ENCODE data around the gene SMYD4.
A peak's percentile ranks its signal among the peaks of the same experiment; 100 is the strongest.
"Not testable (repeated sequence)": the region's sequence is repeated elsewhere in the genome, so short reads cannot be mapped to it uniquely, and the experiment has no call there.

SMYD4 gene

DNA sequence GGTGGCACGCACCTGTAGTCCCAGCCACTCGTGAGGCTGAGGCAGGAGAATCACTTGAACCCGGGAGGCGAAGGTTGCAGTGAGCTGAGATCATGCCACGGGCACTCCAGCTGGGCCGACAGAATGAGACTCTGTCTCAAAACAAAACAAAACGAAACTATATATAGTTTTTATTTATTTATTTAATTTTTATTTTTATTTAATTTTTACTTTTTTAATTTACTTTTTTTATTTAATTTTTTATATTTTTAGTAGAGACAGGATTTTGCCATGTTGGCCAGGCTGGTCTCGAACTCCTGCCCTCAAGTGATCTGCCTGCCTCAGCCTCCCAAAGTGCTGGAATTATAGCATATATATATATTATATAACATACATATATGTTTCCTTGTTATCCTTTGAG is 26.8 kb upstream of the SMYD4 start:
- not testable (repeated sequence) for H3K27ac Mint-ChIP-seq; H3K27me3 Mint-ChIP-seq (ENCODE audit: low read depth); H3K4me3 Mint-ChIP-seq; H3K4me1 Mint-ChIP-seq (ENCODE audit: low read depth); DNase-seq (ENCODE audit: low spot score); H3K9me3 Mint-ChIP-seq
- peaks cover 62% of the 10 kb centered on the region for H3K36me3 Mint-ChIP-seq (ENCODE audit: low read depth)

GRCh38 chr17:1853698-1854097 is 24.0 kb upstream of the SMYD4 start:
- peaks cover 53% of the 10 kb centered on the region for H3K36me3 Mint-ChIP-seq (ENCODE audit: low read depth)
- no peaks in the 10 kb centered on the region for H3K27me3 Mint-ChIP-seq (ENCODE audit: low read depth)
- no peak overlapping the region for H3K4me3 Mint-ChIP-seq
- peaks cover 6% of the 10 kb centered on the region for H3K4me1 Mint-ChIP-seq (ENCODE audit: low read depth)
- H3K9me3 Mint-ChIP-seq = no peaks in the 10 kb centered on the region
- H3K27ac Mint-ChIP-seq = no peak overlapping the region
- DNase-seq (ENCODE audit: low spot score) = no peak

- H3K27me3 Mint-ChIP-seq (ENCODE audit: low read depth) = no peaks in the 10 kb centered on the region
- peaks cover 54% of the 10 kb centered on the region for H3K36me3 Mint-ChIP-seq (ENCODE audit: low read depth)
- no peak overlapping the region for H3K27ac Mint-ChIP-seq
- DNase-seq (ENCODE audit: low spot score) = no peak
- no peak overlapping the region for H3K4me3 Mint-ChIP-seq
- H3K9me3 Mint-ChIP-seq = no peaks in the 10 kb centered on the region
- H3K4me1 Mint-ChIP-seq (ENCODE audit: low read depth) = peaks cover 6% of the 10 kb centered on the region
Measured at GRCh38 chr17:1852327-1852726, 22.6 kb upstream of the SMYD4 start.

- Mint-ChIP-seq H3K27me3 (ENCODE audit: low read depth) (no peaks in the 10 kb centered on the region), H3K36me3 (ENCODE audit: low read depth) (peaks cover 54% of the 10 kb centered on the region), H3K4me3 (no peak overlapping the region), H3K9me3 (no peaks in the 10 kb centered on the region), H3K27ac (no peak overlapping the region), H3K4me1 (ENCODE audit: low read depth) (peaks cover 4% of the 10 kb centered on the region)
- no peak for DNase-seq (ENCODE audit: low spot score)
Measured at GRCh38 chr17:1847191-1847590, 17.5 kb upstream of the SMYD4 start.

DNA sequence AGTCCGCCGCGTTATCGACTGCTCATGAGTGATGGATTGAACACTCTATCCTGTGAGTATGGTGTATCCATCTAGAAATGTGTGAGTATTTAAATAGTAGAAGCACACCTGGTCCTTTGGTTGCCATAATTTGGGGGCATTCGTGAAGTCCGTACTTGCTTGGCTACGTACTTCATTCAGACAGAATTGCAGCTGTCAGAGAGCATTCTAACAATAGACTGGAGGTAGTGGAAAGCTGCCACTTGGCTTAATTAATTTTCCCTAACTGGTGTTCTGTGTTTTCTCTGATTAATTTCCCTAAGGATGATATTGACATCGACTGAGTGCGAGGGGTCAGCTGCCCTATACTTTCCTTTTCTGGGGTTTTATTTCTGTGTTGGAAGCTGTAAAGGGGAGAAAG is 14.2 kb upstream of the SMYD4 start:
- DNase-seq (ENCODE audit: low spot score) = no peak
- H3K36me3 Mint-ChIP-seq (ENCODE audit: low read depth) = peaks cover 43% of the 10 kb centered on the region
- no peak overlapping the region for H3K27ac Mint-ChIP-seq
- peaks cover 5% of the 10 kb centered on the region for H3K4me1 Mint-ChIP-seq (ENCODE audit: low read depth)
- no peaks in the 10 kb centered on the region for H3K27me3 Mint-ChIP-seq (ENCODE audit: low read depth)
- no peaks in the 10 kb centered on the region for H3K9me3 Mint-ChIP-seq
- H3K4me3 Mint-ChIP-seq = no peak overlapping the region

GRCh38 chr17:1839516-1839915 is 9.8 kb upstream of the SMYD4 start:
- Mint-ChIP-seq H3K36me3 (ENCODE audit: low read depth) (peaks cover 36% of the 10 kb centered on the region), H3K9me3 (no peaks in the 10 kb centered on the region)

GRCh38 chr17:1834380-1835149 is 4.9 kb upstream of the SMYD4 start:
- Mint-ChIP-seq H3K36me3 (ENCODE audit: low read depth) (peaks cover 38% of the 10 kb centered on the region), H3K4me3 (peak overlapping the region; percentile 47), H3K4me1 (ENCODE audit: low read depth) (peaks cover 36% of the 10 kb centered on the region), H3K27me3 (ENCODE audit: low read depth) (no peaks in the 10 kb centered on the region), H3K9me3 (no peaks in the 10 kb centered on the region), H3K27ac (peak overlapping the region; percentile 83)
- DNase-seq (ENCODE audit: low spot score) = peak; percentile 72

More at GRCh38 chr17:1839516-1839915, 9.8 kb upstream of the SMYD4 start:
- Mint-ChIP-seq H3K4me1 (ENCODE audit: low read depth) (peaks cover 16% of the 10 kb centered on the region), H3K27ac (no peak overlapping the region), H3K4me3 (no peak overlapping the region), H3K27me3 (ENCODE audit: low read depth) (no peaks in the 10 kb centered on the region)
- DNase-seq (ENCODE audit: low spot score) = no peak

DNA sequence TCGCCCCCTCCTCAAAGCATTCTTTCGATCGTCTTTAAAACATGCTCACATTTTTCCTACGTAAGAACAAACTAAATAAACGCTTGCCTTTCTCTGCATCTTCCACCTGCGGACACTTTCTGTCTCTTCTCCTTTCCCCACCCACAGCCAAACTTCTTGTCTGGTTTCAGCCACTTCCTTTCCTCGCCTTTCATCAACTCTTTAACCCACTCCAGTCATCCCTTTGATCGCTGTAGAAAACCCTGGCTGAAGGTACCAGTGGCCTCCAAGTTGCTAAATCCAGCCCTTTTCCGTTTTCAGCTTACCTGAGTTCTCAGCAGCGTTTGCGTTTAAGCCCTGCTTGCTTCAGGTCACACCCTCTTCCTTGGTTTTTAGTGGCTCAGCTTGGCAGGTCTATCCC is 586 bp upstream of the SMYD4 start:
- H3K36me3 Mint-ChIP-seq (ENCODE audit: low read depth) = peaks cover 52% of the 10 kb centered on the region
- H3K4me1 Mint-ChIP-seq (ENCODE audit: low read depth) = peaks cover 48% of the 10 kb centered on the region
- peak overlapping the region; percentile 96 for H3K27ac Mint-ChIP-seq
- no peaks in the 10 kb centered on the region for H3K9me3 Mint-ChIP-seq
- DNase-seq (ENCODE audit: low spot score) = peak; percentile 18
- no peaks in the 10 kb centered on the region for H3K27me3 Mint-ChIP-seq (ENCODE audit: low read depth)
- H3K4me3 Mint-ChIP-seq = peak overlapping the region; percentile 98

DNA sequence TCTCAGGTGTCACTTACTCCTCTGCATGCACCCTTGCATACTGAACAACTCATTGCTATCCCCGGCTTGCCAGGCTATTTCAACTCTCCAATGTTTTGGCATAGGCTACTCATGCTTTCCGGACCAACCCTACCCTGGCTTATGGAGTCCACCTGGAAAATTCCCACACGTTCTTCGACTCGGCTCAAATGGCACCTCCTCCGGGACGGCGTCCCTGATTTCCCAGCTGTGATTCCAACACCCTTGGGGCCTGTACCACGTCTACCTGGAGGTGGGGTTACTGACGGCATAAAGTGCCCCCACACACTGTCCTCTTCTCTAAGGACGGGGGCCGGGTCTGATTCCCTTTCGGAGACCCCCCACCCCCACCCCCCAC is 498 bp downstream of the SMYD4 start:
- Mint-ChIP-seq H3K27ac (peak overlapping the region; percentile 85), H3K9me3 (no peaks in the 10 kb centered on the region), H3K4me1 (ENCODE audit: low read depth) (peaks cover 48% of the 10 kb centered on the region), H3K4me3 (peak overlapping the region; percentile 97), H3K27me3 (ENCODE audit: low read depth) (no peaks in the 10 kb centered on the region), H3K36me3 (ENCODE audit: low read depth) (peaks cover 53% of the 10 kb centered on the region)
- DNase-seq (ENCODE audit: low spot score) = no peak

- peaks cover 27% of the 10 kb centered on the region for H3K36me3 Mint-ChIP-seq (ENCODE audit: low read depth)
- peaks cover 17% of the 10 kb centered on the region for H3K4me1 Mint-ChIP-seq (ENCODE audit: low read depth)
- H3K27ac Mint-ChIP-seq = no peak overlapping the region
- no peaks in the 10 kb centered on the region for H3K27me3 Mint-ChIP-seq (ENCODE audit: low read depth)
- no peak overlapping the region for H3K4me3 Mint-ChIP-seq
- no peaks in the 10 kb centered on the region for H3K9me3 Mint-ChIP-seq
- DNase-seq (ENCODE audit: low spot score) = no peak
Measured at GRCh38 chr17:1820528-1821252, 9.0 kb downstream of the SMYD4 start.

- H3K36me3 Mint-ChIP-seq (ENCODE audit: low read depth) = peaks cover 17% of the 10 kb centered on the region
- H3K9me3 Mint-ChIP-seq = no peaks in the 10 kb centered on the region
- no peak for DNase-seq (ENCODE audit: low spot score)
- no peak overlapping the region for H3K4me3 Mint-ChIP-seq
- no peak overlapping the region for H3K27ac Mint-ChIP-seq
- no peaks in the 10 kb centered on the region for H3K27me3 Mint-ChIP-seq (ENCODE audit: low read depth)
- H3K4me1 Mint-ChIP-seq (ENCODE audit: low read depth) = no peaks in the 10 kb centered on the region
Measured at GRCh38 chr17:1813088-1813487, 16.6 kb downstream of the SMYD4 start.

GRCh38 chr17:1810450-1811103 is 19.1 kb downstream of the SMYD4 start:
- Mint-ChIP-seq H3K4me3 (no peak overlapping the region), H3K27ac (no peak overlapping the region), H3K27me3 (ENCODE audit: low read depth) (no peaks in the 10 kb centered on the region), H3K4me1 (ENCODE audit: low read depth) (no peaks in the 10 kb centered on the region), H3K9me3 (no peaks in the 10 kb centered on the region), H3K36me3 (ENCODE audit: low read depth) (peaks cover 18% of the 10 kb centered on the region)
- no peak for DNase-seq (ENCODE audit: low spot score)

- not testable (repeated sequence) for H3K27me3 Mint-ChIP-seq (ENCODE audit: low read depth); H3K4me1 Mint-ChIP-seq (ENCODE audit: low read depth); DNase-seq (ENCODE audit: low spot score); H3K27ac Mint-ChIP-seq; H3K4me3 Mint-ChIP-seq; H3K9me3 Mint-ChIP-seq
- peaks cover 18% of the 10 kb centered on the region for H3K36me3 Mint-ChIP-seq (ENCODE audit: low read depth)
Measured at GRCh38 chr17:1809815-1810214, 19.9 kb downstream of the SMYD4 start.

GRCh38 chr17:1808644-1809043 is 21.1 kb downstream of the SMYD4 start:
- no peak overlapping the region for H3K4me3 Mint-ChIP-seq
- no peaks in the 10 kb centered on the region for H3K27me3 Mint-ChIP-seq (ENCODE audit: low read depth)
- H3K9me3 Mint-ChIP-seq = no peaks in the 10 kb centered on the region
- DNase-seq (ENCODE audit: low spot score) = no peak
- H3K36me3 Mint-ChIP-seq (ENCODE audit: low read depth) = peaks cover 22% of the 10 kb centered on the region
- no peaks in the 10 kb centered on the region for H3K4me1 Mint-ChIP-seq (ENCODE audit: low read depth)
- no peak overlapping the region for H3K27ac Mint-ChIP-seq

Data from T-helper 2 cell treated with Interferon-gamma antibody and Interleukin-4, amounts not matched to agents 5 μg/mL and 100 μg/mL, for 36 hours (primary cell).